Measurements from ENCODE around the gene ST3GAL4. TPM values are rescaled to one million over a fixed set of nuclear protein-coding genes. Genes with fewer than 3 reads are reported as not detected.

Gene ST3GAL4
- polyA plus RNA-seq, 2 of the 4 experiments (the other 2 are of a cell fraction), result 11.9 to 17.5 TPM

DNA sequence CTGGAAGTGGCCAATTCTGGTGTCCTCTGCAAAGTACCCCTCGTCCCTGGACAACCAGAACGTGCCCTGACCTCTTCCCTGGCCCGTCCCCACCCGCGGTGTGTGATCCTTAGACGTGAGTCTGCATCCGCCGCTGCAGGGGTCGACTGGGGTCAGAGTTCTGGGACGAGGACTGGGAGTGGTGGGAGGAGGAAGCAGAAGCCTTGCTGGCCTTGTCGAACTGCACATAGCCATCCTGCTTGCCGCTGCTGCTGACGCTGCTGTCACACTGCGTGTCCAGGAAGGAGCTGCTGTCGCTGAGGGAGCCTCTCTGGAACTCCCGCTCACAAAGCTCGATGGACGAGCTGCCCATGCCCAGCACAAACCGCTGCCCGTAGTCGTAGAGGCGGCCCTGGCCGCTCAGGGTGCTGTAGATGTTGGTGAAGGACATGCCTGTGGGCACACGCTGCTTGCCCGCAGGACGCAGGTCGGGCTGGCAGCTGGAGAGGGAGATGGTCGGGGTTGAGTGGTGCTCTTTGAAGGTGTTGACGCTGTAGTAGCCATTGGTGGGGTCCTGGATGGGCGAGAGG is 69.1 kb downstream of the ST3GAL4 start (continued):
- no peak for TF ChIP-seq PHF8 (IDR thresholded peaks at IDR 0.05; ENCODE audit: borderline replicate concordance, low read depth)
- TF ChIP-seq, protein P1, sequence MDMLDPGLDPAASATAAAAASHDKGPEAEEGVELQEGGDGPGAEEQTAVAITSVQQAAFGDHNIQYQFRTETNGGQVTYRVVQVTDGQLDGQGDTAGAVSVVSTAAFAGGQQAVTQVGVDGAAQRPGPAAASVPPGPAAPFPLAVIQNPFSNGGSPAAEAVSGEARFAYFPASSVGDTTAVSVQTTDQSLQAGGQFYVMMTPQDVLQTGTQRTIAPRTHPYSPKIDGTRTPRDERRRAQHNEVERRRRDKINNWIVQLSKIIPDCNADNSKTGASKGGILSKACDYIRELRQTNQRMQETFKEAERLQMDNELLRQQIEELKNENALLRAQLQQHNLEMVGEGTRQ (IDR thresholded peaks at IDR 0.05), result no peak

DNA sequence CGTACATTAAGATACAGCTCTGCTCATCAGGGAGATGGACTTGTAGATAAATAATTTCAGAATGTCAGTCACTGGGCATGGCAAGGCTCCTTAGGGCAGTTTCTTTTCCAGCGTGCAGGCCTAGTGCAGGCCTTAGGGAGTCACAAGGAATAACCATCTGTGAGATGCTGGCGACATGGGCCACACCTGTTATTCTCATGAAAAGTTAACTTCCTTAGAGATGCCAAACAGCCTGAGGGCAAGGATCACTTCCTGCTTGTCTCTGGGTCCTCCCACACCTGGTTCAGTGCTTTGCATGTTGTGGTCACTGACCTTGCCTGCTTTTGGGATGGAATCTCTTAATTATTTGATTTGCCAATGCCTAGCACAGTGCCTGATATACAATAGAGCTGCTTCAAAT is 70.6 kb downstream of the ST3GAL4 start:
- Histone ChIP-seq H3K27ac (no peak overlapping the region), H3K4me3 (no peak overlapping the region), H3K9me3 (no peaks in the 10 kb centered on the region), H3K4me2 (no peak overlapping the region), H3K4me1 (no peaks in the 10 kb centered on the region)
- ChIA-PET CTCF (interaction anchor here (0.6 kb wide), 1 partner anchor 14 kb away, joined by 3 read pairs; no protein-coding TSS in a partner anchor), POLR2A (no interaction called here)
- ATAC-seq (no peak), FAIRE-seq (no peak), DNase-seq (ENCODE audit: low read depth in 1 of 2, low spot score in 1 of 2) (no peak)
- WGBS (ENCODE audit: missing lambda C conversion rate), result 97% methylated on average over 3 of the region's 3 CpGs
- TF ChIP-seq CTCF (IDR thresholded peaks at IDR 0.05), result no peak

DNA sequence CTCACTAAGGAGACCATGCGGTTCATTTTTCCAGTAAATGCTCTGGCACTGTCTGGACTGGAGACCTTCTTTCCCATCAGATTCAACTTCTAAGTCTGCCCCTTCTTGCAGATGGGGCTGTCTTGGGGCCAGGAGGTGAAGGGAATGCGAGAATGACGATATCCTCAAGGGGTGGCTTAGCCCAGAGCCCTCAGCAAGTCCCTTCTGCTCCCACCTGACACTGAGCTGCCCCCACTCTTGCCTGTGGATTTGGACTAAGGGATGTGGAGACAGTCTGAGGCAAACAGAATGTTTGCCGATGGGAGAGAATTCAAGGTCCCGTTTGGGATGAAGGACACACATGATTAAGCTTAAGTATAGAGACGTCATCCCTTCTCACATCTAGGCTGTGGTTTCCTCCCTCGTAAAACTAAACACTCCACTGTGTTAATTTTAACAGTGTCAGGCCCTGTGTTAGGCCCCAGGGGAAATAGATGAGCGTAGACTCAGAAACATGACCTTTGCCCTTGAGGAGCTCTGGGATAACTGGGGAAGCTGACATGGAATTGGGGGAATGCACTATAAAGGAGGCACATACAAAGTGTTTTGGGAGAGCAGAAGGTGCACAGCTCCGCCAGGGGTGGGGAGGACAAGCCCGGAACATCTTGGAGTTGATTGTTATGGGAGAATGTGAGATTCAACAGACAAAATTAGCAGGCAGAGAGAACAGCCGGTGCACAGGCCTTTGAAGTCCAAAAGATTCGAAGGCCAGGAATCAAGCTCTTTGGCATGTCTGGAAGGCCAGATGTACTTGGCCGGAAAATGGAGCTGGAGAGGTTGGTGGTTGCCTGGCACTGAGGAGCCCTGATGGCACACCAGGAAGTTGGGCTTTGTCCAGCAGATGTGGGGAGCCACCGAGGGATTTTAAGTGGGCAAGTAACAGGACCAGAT is 71.6 kb downstream of the ST3GAL4 start:
- DNase-seq (ENCODE audit: low read depth in 1 of 2, low spot score in 1 of 2) (no peak), ATAC-seq (no peak), FAIRE-seq (no peak)
- Histone ChIP-seq H3K4me3 (no peak overlapping the region), H3K4me1 (0 out of 3 replicates have a peak, but pooled peaks cover 7% of the 10 kb centered on the region), H3K27ac (no peak overlapping the region), H3K4me2 (no peak overlapping the region), H3K9me3 (no peaks in the 10 kb centered on the region)
- ChIA-PET CTCF (interaction anchor here (0.6 to 1.1 kb wide), 2 partner anchors 13 to 116 kb away, joined by 3 read pairs; no protein-coding TSS in a partner anchor), POLR2A (no interaction called here)
- WGBS (ENCODE audit: missing lambda C conversion rate), result 83% methylated on average over 14 of the region's 14 CpGs
- TF ChIP-seq, protein P1 (IDR thresholded peaks at IDR 0.05), result no peak
- no peak for TF ChIP-seq EHMT2 (IDR thresholded peaks at IDR 0.05; ENCODE audit: low read depth)

DNA sequence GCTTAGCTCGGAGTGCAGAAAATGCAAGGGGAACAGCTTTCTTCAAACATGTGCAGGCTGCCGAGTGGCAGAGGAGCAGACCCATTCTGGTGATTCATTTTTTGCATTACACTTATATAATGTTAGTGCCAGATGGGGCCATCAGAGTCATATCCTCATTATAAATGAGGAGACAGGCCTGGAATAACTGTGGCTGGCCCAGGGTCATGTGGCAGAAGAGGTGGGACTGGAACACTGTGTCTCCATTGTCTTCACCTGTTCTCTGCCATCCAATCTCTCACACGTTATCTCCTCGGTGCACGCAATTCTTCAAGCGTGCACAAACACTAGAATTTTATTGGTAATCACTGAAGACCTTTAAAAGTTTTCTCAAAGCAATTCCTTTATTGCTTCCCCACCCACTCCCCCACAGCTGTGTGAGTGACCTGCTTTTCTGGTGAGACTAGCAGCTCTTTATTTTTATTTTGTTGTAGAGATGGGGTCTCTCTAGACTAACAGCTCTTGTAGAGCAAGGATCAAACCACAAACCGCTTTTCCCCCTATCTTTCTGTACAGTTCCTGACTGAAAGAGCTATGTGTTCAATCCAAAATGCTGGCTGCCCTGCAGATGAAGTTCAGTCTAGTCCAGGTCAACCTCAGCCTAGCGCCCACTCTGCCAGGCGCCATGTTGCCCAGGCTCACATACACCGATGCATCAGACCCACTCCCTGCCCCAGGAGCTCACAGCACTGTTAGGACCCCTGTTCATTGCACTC is 75.3 kb downstream of the ST3GAL4 start:
- no peak overlapping the region for H3K4me3 ChIP-seq
- FAIRE-seq (no peak), ATAC-seq (no peak), DNase-seq (ENCODE audit: low read depth in 1 of 2, low spot score in 1 of 2) (no peak)
- no peak overlapping the region for H3K4me2 ChIP-seq
- POLR2A ChIA-PET, result no interaction called here
- 0 out of 3 replicates have a peak, but pooled peaks cover 7% of the 10 kb centered on the region for H3K4me1 ChIP-seq
- 89% methylated on average over 10 of the region's 10 CpGs for WGBS (ENCODE audit: missing lambda C conversion rate)
- CTCF ChIA-PET, result interaction anchor here (1.1 kb wide), 1 partner anchor 10 kb away, joined by 4 read pairs; no protein-coding TSS in a partner anchor
- no peak overlapping the region for H3K27ac ChIP-seq
- H3K9me3 ChIP-seq, result no peaks in the 10 kb centered on the region
- TF ChIP-seq BHLHE40 (IDR thresholded peaks at IDR 0.05; ENCODE audit: low read depth, low read length) (no peak), RAD21 (conservative IDR thresholded peaks at IDR 0.05 in 1 of 2, IDR thresholded peaks at IDR 0.05 in 1 of 2) (no peak), RNF2 (IDR thresholded peaks at IDR 0.05; ENCODE audit: borderline replicate concordance, low read depth) (no peak), JUNB (IDR thresholded peaks at IDR 0.05) (no peak), ZSCAN20 (CRISPR knock-in tag; IDR thresholded peaks at IDR 0.05) (no peak), TP53 (CRISPR knock-in tag; IDR thresholded peaks at IDR 0.05) (no peak), FOSB (CRISPR knock-in tag; IDR thresholded peaks at IDR 0.05) (no peak), RFX5 (IDR thresholded peaks at IDR 0.05) (no peak), ATOH8 (CRISPR knock-in tag; IDR thresholded peaks at IDR 0.05; ENCODE audit: low read depth) (no peak), CBX2 (IDR thresholded peaks at IDR 0.05; ENCODE audit: borderline replicate concordance, low read depth) (no peak), MAFK (IDR thresholded peaks at IDR 0.05; ENCODE audit: partially characterized antibody) (no peak)
- TF ChIP-seq, protein P2, sequence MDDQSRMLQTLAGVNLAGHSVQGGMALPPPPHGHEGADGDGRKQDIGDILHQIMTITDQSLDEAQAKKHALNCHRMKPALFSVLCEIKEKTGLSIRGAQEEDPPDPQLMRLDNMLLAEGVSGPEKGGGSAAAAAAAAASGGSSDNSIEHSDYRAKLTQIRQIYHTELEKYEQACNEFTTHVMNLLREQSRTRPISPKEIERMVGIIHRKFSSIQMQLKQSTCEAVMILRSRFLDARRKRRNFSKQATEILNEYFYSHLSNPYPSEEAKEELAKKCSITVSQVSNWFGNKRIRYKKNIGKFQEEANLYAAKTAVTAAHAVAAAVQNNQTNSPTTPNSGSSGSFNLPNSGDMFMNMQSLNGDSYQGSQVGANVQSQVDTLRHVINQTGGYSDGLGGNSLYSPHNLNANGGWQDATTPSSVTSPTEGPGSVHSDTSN (IDR thresholded peaks at IDR 0.05), result no peak

Data from A549 (cell line).